GM18508 (cell line): Measurements from ENCODE around the gene ADARB1.

ENCODE experiments used
- ATAC-seq: cut with Tn5 transposase; IDR thresholded peaks from one replicate; pipeline ENCODE4 v1.9.1; 2021; ENCODE audit warnings: moderate number of reproducible peaks; ENCODE audit not compliant: insufficient read depth, unreplicated experiment

Gene ADARB1

DNA sequence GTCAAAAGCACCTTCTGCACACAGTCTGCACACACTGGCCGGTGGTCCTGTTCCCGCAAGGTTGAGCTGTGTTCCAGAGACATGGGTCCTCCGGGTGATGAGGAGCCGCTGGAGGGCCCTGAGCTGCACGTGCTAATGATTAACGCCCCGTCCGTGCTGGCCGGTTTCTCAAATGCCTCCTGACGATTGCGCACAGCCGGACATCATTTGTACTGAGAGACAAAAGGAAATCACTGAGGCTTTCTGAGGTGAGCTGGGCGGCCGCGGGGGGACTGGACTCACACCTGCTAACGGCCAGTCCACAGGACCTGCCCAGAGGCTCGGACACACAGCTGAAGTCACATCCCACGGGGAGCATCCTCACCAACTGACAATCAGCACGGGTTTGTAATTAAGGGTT, 184.1 kb downstream of the ADARB1 start:
- ATAC-seq, result no peak

- no peak for ATAC-seq
Observed at GRCh38 chr21:45259206-45259840, 184.9 kb downstream of the ADARB1 start.

- no peak for ATAC-seq
Observed at GRCh38 chr21:45260191-45260825, 185.9 kb downstream of the ADARB1 start.

DNA sequence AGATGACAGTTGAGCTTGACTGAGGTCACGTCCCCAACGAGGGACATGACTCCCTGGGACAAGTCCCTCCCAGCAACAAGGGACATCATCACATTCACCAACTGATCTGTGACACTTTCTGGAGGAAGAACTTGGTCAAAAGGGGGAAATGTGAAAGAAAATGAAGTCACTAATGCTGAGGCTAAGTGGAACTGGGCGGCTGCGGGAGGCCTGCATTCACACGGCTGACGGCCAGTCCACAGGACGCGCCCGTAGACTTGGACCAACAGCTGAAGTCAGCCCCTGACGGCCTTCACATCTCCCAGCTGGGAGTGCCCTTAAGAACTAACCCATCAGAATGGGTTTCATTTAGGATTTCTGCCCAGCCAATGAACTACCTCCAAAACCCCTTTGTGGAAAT, 186.7 kb downstream of the ADARB1 start:
- no peak for ATAC-seq

- ATAC-seq, result no peak
Observed at GRCh38 chr21:45262041-45262581, 187.7 kb downstream of the ADARB1 start.

DNA sequence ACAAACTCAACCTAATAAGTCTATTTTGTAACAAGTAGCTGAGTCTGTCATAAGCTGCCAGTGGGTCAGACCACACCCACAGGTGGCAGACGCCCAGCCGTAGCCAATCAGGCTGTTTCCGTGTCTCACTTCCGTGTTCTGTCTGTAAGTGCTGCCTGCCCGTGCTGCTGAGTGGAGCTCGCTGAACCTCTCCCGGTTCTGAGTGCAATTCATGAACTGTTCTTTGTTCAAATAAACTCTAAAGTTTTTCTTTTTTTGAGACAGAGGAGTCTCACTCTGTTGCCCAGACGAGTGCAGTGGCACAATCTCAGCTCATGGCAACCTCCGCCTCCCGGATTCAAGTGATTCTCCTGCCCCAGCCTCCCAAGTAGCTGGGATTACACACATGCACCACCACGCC, 188.2 kb downstream of the ADARB1 start:
- ATAC-seq, result no peak

GRCh38 chr21:45263534-45263933, 189.2 kb downstream of the ADARB1 start:
- no peak for ATAC-seq

GRCh38 chr21:45264146-45264911, 189.9 kb downstream of the ADARB1 start:
- no peak for ATAC-seq

GRCh38 chr21:45264912-45265515, 190.6 kb downstream of the ADARB1 start:
- ATAC-seq, result no peak

DNA sequence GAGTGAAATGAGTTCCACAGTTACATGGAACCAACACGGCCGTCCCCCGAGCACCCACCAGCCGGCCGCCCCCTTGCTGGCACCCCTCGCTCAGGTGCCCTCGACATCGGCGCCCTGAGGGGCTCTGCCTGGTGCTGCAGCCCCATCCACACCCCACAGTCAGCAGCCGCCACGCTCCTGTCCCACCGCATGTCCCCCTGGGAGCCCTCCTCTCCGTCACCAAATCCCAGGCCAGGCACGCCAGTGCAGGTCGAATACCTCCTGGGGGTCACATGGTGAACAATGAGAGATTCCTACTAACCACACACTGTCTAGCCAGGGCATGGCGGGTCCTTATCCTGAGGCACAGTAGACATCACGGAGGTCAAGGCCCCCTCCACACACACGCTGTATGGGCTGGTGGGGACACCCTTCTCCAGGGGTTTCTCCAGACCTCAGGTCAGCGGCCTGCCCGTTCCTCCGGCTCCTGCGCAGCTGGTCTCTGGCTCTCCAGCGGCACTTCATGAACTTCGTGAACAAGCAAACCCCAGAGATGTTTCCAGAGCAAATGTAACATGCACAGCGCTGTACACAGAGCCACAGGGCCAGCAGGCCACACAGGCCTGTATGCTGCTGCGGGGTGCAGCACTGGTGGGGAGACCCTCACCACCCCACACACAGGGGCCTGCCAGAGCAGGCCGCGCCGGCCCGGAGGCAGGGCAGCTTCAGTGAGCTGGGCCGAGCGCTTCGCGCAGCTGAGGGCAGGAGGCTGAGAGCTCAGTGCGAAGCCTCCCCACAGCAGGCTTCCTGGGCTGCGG, 191.5 kb downstream of the ADARB1 start:
- ATAC-seq, result no peak

- no peak for ATAC-seq
Observed at GRCh38 chr21:45266518-45267389, 192.4 kb downstream of the ADARB1 start.

GRCh38 chr21:45267390-45267760, 193.0 kb downstream of the ADARB1 start:
- ATAC-seq, result no peak

DNA sequence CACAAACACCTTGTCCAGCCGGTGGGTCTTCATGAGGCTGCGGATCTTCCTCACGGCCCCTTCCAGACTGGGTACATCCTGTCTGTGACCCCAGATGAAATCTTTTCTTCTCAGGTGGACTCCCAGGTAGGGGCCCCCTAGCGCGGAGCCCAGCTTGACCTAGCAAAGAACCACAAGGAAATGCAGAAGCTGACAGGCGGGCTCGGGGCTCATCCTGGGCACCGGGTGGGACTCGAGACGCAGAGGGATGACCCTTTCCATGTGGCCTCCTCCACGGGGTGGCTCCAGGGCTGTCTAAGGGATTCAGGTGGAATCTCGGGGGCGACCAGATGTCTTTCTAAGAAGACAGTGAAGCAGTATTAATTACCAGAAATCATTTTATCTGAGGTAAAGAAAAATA, 195.5 kb downstream of the ADARB1 start:
- no peak for ATAC-seq

GRCh38 chr21:45270306-45270821, 196.0 kb downstream of the ADARB1 start:
- ATAC-seq, result no peak
